ENCODE measurements around the gene BOD1.

GRCh38 chr5:173595841-173596240 lies 20.6 kb downstream of the BOD1 start:
- no peak for TF ChIP-seq CTCF (IDR thresholded peaks at IDR 0.05; ENCODE audit: low read depth, low read length, poor library complexity, severe bottlenecking)
- TF ChIP-seq EZH2phosphoT487 (IDR thresholded peaks at IDR 0.05; ENCODE audit: borderline replicate concordance, low read length): no peak
